Measurements from ENCODE around the gene S1PR4. TPM values are rescaled to one million over a fixed set of nuclear protein-coding genes. Genes with fewer than 3 reads are reported as not detected.

S1PR4 gene
- total RNA-seq, 1 experiment from 2014 or later: 0.26 TPM

- H4K20me1 ChIP-seq (ENCODE audit: low read length): no peaks in the 10 kb centered on the region
- no peak overlapping the region for H3K9ac ChIP-seq (ENCODE audit: low read length)
- no peaks in the 10 kb centered on the region for H3K9me2 ChIP-seq (replicated peaks; ENCODE audit: low read length)
- H3K79me2 ChIP-seq (ENCODE audit: low read length): no peaks in the 10 kb centered on the region
- H3K4me3 ChIP-seq (ENCODE audit: low read length): no peak overlapping the region
- H3K4me2 ChIP-seq (ENCODE audit: low read length): no peak overlapping the region
- ChIA-PET POLR2A (ENCODE audit: unreplicated experiment) (no interaction called here), CTCF (no interaction called here)
- no peak for DNase-seq
- no peaks in the 10 kb centered on the region for H3K36me3 ChIP-seq (ENCODE audit: low read depth, low read length)
- ATAC-seq: no peak
- no peak overlapping the region for H3K27ac ChIP-seq (ENCODE audit: low read length)
- H3K9me3 ChIP-seq (ENCODE audit: low read length): no peaks in the 10 kb centered on the region
- TF ChIP-seq EZH2phosphoT487 (IDR thresholded peaks at IDR 0.05; ENCODE audit: borderline replicate concordance, low read length) (no peak), CTCF (conservative IDR thresholded peaks at IDR 0.05; ENCODE audit: low read depth, low read length) (no peak), EZH2 (IDR thresholded peaks at IDR 0.05; ENCODE audit: low read length, unreplicated experiment) (no peak)
- no peaks in the 10 kb centered on the region for H3K27me3 ChIP-seq (ENCODE audit: low read length)
- no TSS peak for BruUV-seq (replicated peaks)
- peaks cover 21% of the 10 kb centered on the region for H3K4me1 ChIP-seq (ENCODE audit: insufficient read depth, low read length)
- no peaks in the 10 kb centered on the region for H3F3A ChIP-seq (ENCODE audit: low read length, unreplicated experiment)
- intact Hi-C loops (cut with micrococcal nuclease): no loop called here
- H2AFZ ChIP-seq (ENCODE audit: low read length): no peak overlapping the region
These were observed 21.3 kb upstream of the S1PR4 start for GRCh38 chr19:3157096-3157845.

GRCh38 chr19:3159565-3159964 is 19.0 kb upstream of the S1PR4 start:
- Histone ChIP-seq H3K27ac (ENCODE audit: low read length) (no peak overlapping the region), H3K36me3 (ENCODE audit: low read depth, low read length) (no peaks in the 10 kb centered on the region), H3K27me3 (ENCODE audit: low read length) (no peaks in the 10 kb centered on the region), H3K9me3 (ENCODE audit: low read length) (no peaks in the 10 kb centered on the region), H3K79me2 (ENCODE audit: low read length) (no peaks in the 10 kb centered on the region), H3K9me2 (replicated peaks; ENCODE audit: low read length) (no peaks in the 10 kb centered on the region), H3F3A (ENCODE audit: low read length, unreplicated experiment) (no peaks in the 10 kb centered on the region), H4K20me1 (ENCODE audit: low read length) (no peaks in the 10 kb centered on the region), H2AFZ (ENCODE audit: low read length) (no peak overlapping the region), H3K4me2 (ENCODE audit: low read length) (no peak overlapping the region), H3K4me1 (ENCODE audit: insufficient read depth, low read length) (peaks cover 26% of the 10 kb centered on the region), H3K9ac (ENCODE audit: low read length) (no peak overlapping the region), H3K4me3 (ENCODE audit: low read length) (no peak overlapping the region)
- CTCF ChIA-PET: no interaction called here
- intact Hi-C loops (cut with micrococcal nuclease): no loop called here
- ATAC-seq (no peak), DNase-seq (no peak)
- TF ChIP-seq EZH2phosphoT487 (IDR thresholded peaks at IDR 0.05; ENCODE audit: borderline replicate concordance, low read length) (no peak), CTCF (conservative IDR thresholded peaks at IDR 0.05; ENCODE audit: low read depth, low read length) (no peak), EZH2 (IDR thresholded peaks at IDR 0.05; ENCODE audit: low read length, unreplicated experiment) (no peak)
- BruUV-seq (replicated peaks): no TSS peak
- POLR2A ChIA-PET (ENCODE audit: unreplicated experiment): no interaction called here

GRCh38 chr19:3160219-3160618 is 18.4 kb upstream of the S1PR4 start:
- no peaks in the 10 kb centered on the region for H3K9me3 ChIP-seq (ENCODE audit: low read length)
- DNase-seq (no peak), ATAC-seq (no peak)
- no peaks in the 10 kb centered on the region for H3K79me2 ChIP-seq (ENCODE audit: low read length)
- peaks cover 21% of the 10 kb centered on the region for H3K4me1 ChIP-seq (ENCODE audit: insufficient read depth, low read length)
- H3F3A ChIP-seq (ENCODE audit: low read length, unreplicated experiment): no peaks in the 10 kb centered on the region
- CTCF ChIA-PET: interaction anchor here (0.7 kb wide), 1 partner anchor 28 kb away, joined by 3 read pairs; no protein-coding TSS in a partner anchor
- H3K27me3 ChIP-seq (ENCODE audit: low read length): no peaks in the 10 kb centered on the region
- no peak overlapping the region for H2AFZ ChIP-seq (ENCODE audit: low read length)
- H3K27ac ChIP-seq (ENCODE audit: low read length): no peak overlapping the region
- intact Hi-C loops (cut with micrococcal nuclease): no loop called here
- TF ChIP-seq EZH2 (IDR thresholded peaks at IDR 0.05; ENCODE audit: low read length, unreplicated experiment): no peak
- no peak for TF ChIP-seq EZH2phosphoT487 (IDR thresholded peaks at IDR 0.05; ENCODE audit: borderline replicate concordance, low read length)
- TF ChIP-seq CTCF (conservative IDR thresholded peaks at IDR 0.05; ENCODE audit: low read depth, low read length): no peak
- no TSS peak for BruUV-seq (replicated peaks)
- no peak overlapping the region for H3K9ac ChIP-seq (ENCODE audit: low read length)
- no peak overlapping the region for H3K4me2 ChIP-seq (ENCODE audit: low read length)
- no peaks in the 10 kb centered on the region for H3K9me2 ChIP-seq (replicated peaks; ENCODE audit: low read length)
- H3K4me3 ChIP-seq (ENCODE audit: low read length): no peak overlapping the region
- no peaks in the 10 kb centered on the region for H3K36me3 ChIP-seq (ENCODE audit: low read depth, low read length)
- POLR2A ChIA-PET (ENCODE audit: unreplicated experiment): no interaction called here
- H4K20me1 ChIP-seq (ENCODE audit: low read length): no peaks in the 10 kb centered on the region
